Colonic mucosa (tissue), 4 donors: ENCODE measurements around the gene RBX1. TPM values are rescaled to one million over a fixed set of nuclear protein-coding genes. Genes with fewer than 3 reads are reported as not detected.

Experiments
- DNase-seq: peaks from one replicate; pipeline ENCODE4 v3.0.0-alpha.2; 2020
- H3K27ac ChIP-seq: fragments of 200-600 bp; one replicate; pipeline ENCODE4 v1.8.0; 2021
- H3K27me3 ChIP-seq: fragments of 200-600 bp; one replicate; pipeline ENCODE4 v1.8.0; 2021
- H3K36me3 ChIP-seq: fragments of 200-600 bp; one replicate; pipeline ENCODE4 v1.8.0; 2021
- H3K4me1 ChIP-seq: fragments of 200-600 bp; one replicate; pipeline ENCODE4 v1.8.0; 2021; ENCODE audit warnings: mild to moderate bottlenecking
- H3K4me3 ChIP-seq: fragments of 200-600 bp; one replicate; pipeline ENCODE4 v1.8.0; 2021
- H3K9ac ChIP-seq, 2 donors: one replicate each; pipeline ENCODE4 v1.7.0; 2013; ENCODE audit warnings: control low read depth in 2 of 2, low read depth in 2 of 2, low read length in 2 of 2
- H3K9me3 ChIP-seq: fragments of 200-600 bp; one replicate; pipeline ENCODE4 v1.8.0; 2021
- CTCF ChIP-seq: fragments of 200-600 bp; IDR thresholded peaks from one replicate; pipeline ENCODE4 v1.8.0; 2022; ENCODE audit warnings: antibody characterized with exemption, mild to moderate bottlenecking
- intact Hi-C: fragments of 100-400 bp; cut with DNase I; formaldehyde crosslinking; loops from one replicate; pipeline ENCODE4 v1.14.1; 2022
- total RNA-seq, 2 donors: library from RNA; stranded (reverse); fragmentation: NEBNext Ultra II Directional in 1 of 2; extraction: Animal tissue kit (Norgen Biotek cat#: 25700) in 1 of 2; gene quantifications; one replicate each; pipeline ENCODE4 v1.2.1, GENCODE V29; 2021
- donor health status: healthy.
- donor health status: DM: no; HTN: no; CAD: no.
- donor health status: DM: no; HTN: no; CAD: no.

RBX1 gene
- total RNA-seq, 2 donors from 2014 or later = 37.7 to 46.0 TPM

GRCh38 chr22:40951795-40952605 is 822 bp downstream of the RBX1 start:
- Histone ChIP-seq H3K27me3 (no peaks in the 10 kb centered on the region), H3K4me1 (peaks cover 4% of the 10 kb centered on the region), H3K9ac (peak overlapping the region; percentile 71 to 98), H3K36me3 (no peaks in the 10 kb centered on the region), H3K9me3 (no peaks in the 10 kb centered on the region), H3K4me3 (peak overlapping the region; percentile 67), H3K27ac (peak overlapping the region; percentile 85)
- intact Hi-C loops = loop anchor here (5.0 kb wide), 2 partner anchors 70 to 140 kb away; partner anchors contain the start of gene EP300
- DNase-seq = no peak
- TF ChIP-seq CTCF = no peak

- no peak for DNase-seq
- Histone ChIP-seq H3K4me3 (no peak overlapping the region), H3K9ac (no peak overlapping the region), H3K9me3 (no peaks in the 10 kb centered on the region), H3K36me3 (no peaks in the 10 kb centered on the region), H3K27me3 (no peaks in the 10 kb centered on the region), H3K27ac (no peak overlapping the region), H3K4me1 (peaks cover 4% of the 10 kb centered on the region)
- intact Hi-C loops = loop anchor here (5.0 kb wide), 2 partner anchors 69 to 139 kb away; partner anchors contain the start of gene EP300
- no peak for TF ChIP-seq CTCF
Measured at GRCh38 chr22:40953471-40953870, 2.3 kb downstream of the RBX1 start.

GRCh38 chr22:40954113-40954512 is 2.9 kb downstream of the RBX1 start:
- no peaks in the 10 kb centered on the region for H3K9me3 ChIP-seq
- H3K4me3 ChIP-seq = no peak overlapping the region
- H3K4me1 ChIP-seq = peaks cover 4% of the 10 kb centered on the region
- no peak overlapping the region for H3K27ac ChIP-seq
- no peaks in the 10 kb centered on the region for H3K27me3 ChIP-seq
- H3K9ac ChIP-seq = no peak overlapping the region
- no peaks in the 10 kb centered on the region for H3K36me3 ChIP-seq
- no peak for TF ChIP-seq CTCF
- intact Hi-C loops = loop anchor here (5.0 kb wide), 2 partner anchors 68 to 138 kb away; partner anchors contain the start of gene EP300
- DNase-seq = no peak

GRCh38 chr22:40955571-40955970 is 4.4 kb downstream of the RBX1 start:
- no peak for DNase-seq
- H3K27ac ChIP-seq = no peak overlapping the region
- no peaks in the 10 kb centered on the region for H3K27me3 ChIP-seq
- H3K36me3 ChIP-seq = no peaks in the 10 kb centered on the region
- TF ChIP-seq CTCF = no peak
- H3K9ac ChIP-seq = no peak overlapping the region
- no peak overlapping the region for H3K4me3 ChIP-seq
- intact Hi-C loops = no loop called here
- peaks cover 4% of the 10 kb centered on the region for H3K4me1 ChIP-seq
- no peaks in the 10 kb centered on the region for H3K9me3 ChIP-seq

- no peak overlapping the region for H3K4me3 ChIP-seq
- H3K27ac ChIP-seq = no peak overlapping the region
- H3K9me3 ChIP-seq = no peaks in the 10 kb centered on the region
- DNase-seq = no peak
- intact Hi-C loops = no loop called here
- no peaks in the 10 kb centered on the region for H3K27me3 ChIP-seq
- H3K4me1 ChIP-seq = peaks cover 4% of the 10 kb centered on the region
- TF ChIP-seq CTCF = no peak
- H3K36me3 ChIP-seq = no peaks in the 10 kb centered on the region
- no peak overlapping the region for H3K9ac ChIP-seq
Measured at GRCh38 chr22:40957601-40958000, 6.4 kb downstream of the RBX1 start.
